ENCODE results near the gene SEPTIN7.

SEPTIN7 gene

GRCh38 chr7:35804231-35804970, 3.5 kb downstream of the SEPTIN7 start:
- no peak overlapping the region for H3K4me3 ChIP-seq (ENCODE audit: insufficient read depth, low read depth, low read length)
- no peaks in the 10 kb centered on the region for H3K36me3 ChIP-seq (ENCODE audit: control insufficient read depth, insufficient read depth, low read length)
- whole genome bisulfite sequencing, 2 experiments: 90 to 95% methylated on average over 10 of the region's 10 CpGs
- no peaks in the 10 kb centered on the region for H3K4me1 ChIP-seq (ENCODE audit: control insufficient read depth, insufficient read depth, low read length)
- H3K27ac ChIP-seq (ENCODE audit: insufficient read depth, low read depth, low read length, poor library complexity, severe bottlenecking): no peak overlapping the region
- no peaks in the 10 kb centered on the region for H3K9me3 ChIP-seq (ENCODE audit: control insufficient read depth, low read length)
- no peaks in the 10 kb centered on the region for H3K27me3 ChIP-seq (ENCODE audit: control insufficient read depth, insufficient read depth, low read length, poor library complexity, severe bottlenecking)

GRCh38 chr7:35805876-35806275, 5.0 kb downstream of the SEPTIN7 start:
- Histone ChIP-seq H3K27ac (ENCODE audit: insufficient read depth, low read depth, low read length, poor library complexity, severe bottlenecking) (no peak overlapping the region), H3K27me3 (ENCODE audit: control insufficient read depth, insufficient read depth, low read length, poor library complexity, severe bottlenecking) (no peaks in the 10 kb centered on the region), H3K4me3 (ENCODE audit: insufficient read depth, low read depth, low read length) (no peak overlapping the region), H3K9me3 (ENCODE audit: control insufficient read depth, low read length) (no peaks in the 10 kb centered on the region), H3K4me1 (ENCODE audit: control insufficient read depth, insufficient read depth, low read length) (no peaks in the 10 kb centered on the region), H3K36me3 (ENCODE audit: control insufficient read depth, insufficient read depth, low read length) (no peaks in the 10 kb centered on the region)
- 92 to 95% methylated on average over 3 of the region's 3 CpGs for WGBS, 2 experiments

DNA sequence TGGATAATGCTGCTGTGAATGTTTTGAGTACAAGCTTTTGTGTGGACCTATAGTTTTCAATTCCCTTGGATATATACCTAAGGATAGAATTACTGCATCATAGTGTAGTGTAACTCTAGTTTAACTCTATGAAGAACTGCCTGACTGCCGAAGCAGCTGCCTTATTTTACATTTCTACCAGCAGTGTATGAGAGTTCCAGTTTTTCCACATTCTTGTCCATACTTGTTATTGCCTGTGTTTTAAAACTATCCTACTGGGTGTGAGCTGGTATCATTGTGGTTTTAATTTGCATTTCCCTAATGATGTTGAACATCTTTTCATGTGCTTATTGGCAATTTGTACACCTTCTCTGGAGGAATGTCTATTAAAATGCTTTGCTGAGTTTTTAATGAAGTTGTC, 15.7 kb downstream of the SEPTIN7 start:
- Histone ChIP-seq H3K36me3 (ENCODE audit: control insufficient read depth, insufficient read depth, low read length) (no peaks in the 10 kb centered on the region), H3K4me1 (ENCODE audit: control insufficient read depth, insufficient read depth, low read length) (no peaks in the 10 kb centered on the region), H3K9me3 (ENCODE audit: control insufficient read depth, low read length) (no peaks in the 10 kb centered on the region), H3K4me3 (ENCODE audit: insufficient read depth, low read depth, low read length) (no peak overlapping the region), H3K27me3 (ENCODE audit: control insufficient read depth, insufficient read depth, low read length, poor library complexity, severe bottlenecking) (no peaks in the 10 kb centered on the region), H3K27ac (ENCODE audit: insufficient read depth, low read depth, low read length, poor library complexity, severe bottlenecking) (no peak overlapping the region)
- 90 to 92% methylated on average over 1 of the region's 1 CpG for WGBS, 2 experiments

GRCh38 chr7:35817181-35817580, 16.3 kb downstream of the SEPTIN7 start:
- WGBS, 2 experiments: 87 to 98% methylated on average over 2 of the region's 2 CpGs
- H3K27ac ChIP-seq (ENCODE audit: insufficient read depth, low read depth, low read length, poor library complexity, severe bottlenecking): no peak overlapping the region

DNA sequence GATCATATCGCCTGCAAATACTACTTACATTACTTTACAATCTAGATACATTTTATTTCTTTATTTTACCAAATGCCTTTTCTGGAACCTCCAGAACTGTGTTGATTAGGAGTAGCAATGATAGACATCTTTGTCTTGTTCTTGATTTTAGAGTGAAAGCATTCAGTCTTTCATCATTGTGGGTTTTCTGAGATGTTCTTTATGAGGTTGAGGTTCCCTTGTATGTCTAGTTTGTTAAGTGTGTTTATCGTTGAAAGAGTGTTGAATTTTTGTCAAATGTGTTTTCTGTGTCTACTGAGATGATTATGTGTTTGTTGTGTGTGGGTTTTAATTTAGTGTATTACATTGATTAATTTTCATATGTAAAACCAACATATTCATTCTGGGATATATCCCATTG, 17.1 kb downstream of the SEPTIN7 start:
- H3K36me3 ChIP-seq (ENCODE audit: control insufficient read depth, insufficient read depth, low read length): no peaks in the 10 kb centered on the region
- H3K9me3 ChIP-seq (ENCODE audit: control insufficient read depth, low read length): no peaks in the 10 kb centered on the region
- no peak overlapping the region for H3K4me3 ChIP-seq (ENCODE audit: insufficient read depth, low read depth, low read length)
- no peaks in the 10 kb centered on the region for H3K27me3 ChIP-seq (ENCODE audit: control insufficient read depth, insufficient read depth, low read length, poor library complexity, severe bottlenecking)
- 93 to 100% methylated on average over 1 of the region's 2 CpGs for WGBS, 2 experiments
- no peak overlapping the region for H3K27ac ChIP-seq (ENCODE audit: insufficient read depth, low read depth, low read length, poor library complexity, severe bottlenecking)
- no peaks in the 10 kb centered on the region for H3K4me1 ChIP-seq (ENCODE audit: control insufficient read depth, insufficient read depth, low read length)

More at GRCh38 chr7:35817181-35817580, 16.3 kb downstream of the SEPTIN7 start:
- no peaks in the 10 kb centered on the region for H3K4me1 ChIP-seq (ENCODE audit: control insufficient read depth, insufficient read depth, low read length)
- H3K4me3 ChIP-seq (ENCODE audit: insufficient read depth, low read depth, low read length): no peak overlapping the region
- H3K36me3 ChIP-seq (ENCODE audit: control insufficient read depth, insufficient read depth, low read length): no peaks in the 10 kb centered on the region
- H3K9me3 ChIP-seq (ENCODE audit: control insufficient read depth, low read length): no peaks in the 10 kb centered on the region
- no peaks in the 10 kb centered on the region for H3K27me3 ChIP-seq (ENCODE audit: control insufficient read depth, insufficient read depth, low read length, poor library complexity, severe bottlenecking)

GRCh38 chr7:35818513-35818912, 17.7 kb downstream of the SEPTIN7 start:
- Histone ChIP-seq H3K36me3 (ENCODE audit: control insufficient read depth, insufficient read depth, low read length) (no peaks in the 10 kb centered on the region), H3K27me3 (ENCODE audit: control insufficient read depth, insufficient read depth, low read length, poor library complexity, severe bottlenecking) (no peaks in the 10 kb centered on the region), H3K4me3 (ENCODE audit: insufficient read depth, low read depth, low read length) (no peak overlapping the region), H3K9me3 (ENCODE audit: control insufficient read depth, low read length) (no peaks in the 10 kb centered on the region), H3K27ac (ENCODE audit: insufficient read depth, low read depth, low read length, poor library complexity, severe bottlenecking) (no peak overlapping the region), H3K4me1 (ENCODE audit: control insufficient read depth, insufficient read depth, low read length) (no peaks in the 10 kb centered on the region)

DNA sequence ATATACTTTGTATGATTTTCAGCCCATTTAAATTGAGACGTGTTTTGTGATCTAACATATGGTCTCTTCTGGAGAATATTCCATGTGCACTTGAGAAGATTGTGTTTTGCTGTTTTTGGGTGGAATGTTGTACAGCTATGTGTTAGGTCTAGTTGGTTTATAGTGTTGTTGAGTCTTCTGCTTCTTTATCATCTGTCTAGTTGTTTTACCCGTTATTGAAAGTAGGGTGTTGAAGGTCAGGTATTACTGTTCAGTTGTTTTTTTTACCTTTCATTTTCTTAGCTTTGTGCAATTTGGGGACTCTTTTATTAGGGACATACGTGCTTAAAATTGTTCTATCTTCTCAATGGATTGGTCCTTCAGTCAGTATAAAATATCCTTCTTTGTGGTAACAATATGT, 18.5 kb downstream of the SEPTIN7 start:
- Histone ChIP-seq H3K27ac (ENCODE audit: insufficient read depth, low read depth, low read length, poor library complexity, severe bottlenecking) (no peak overlapping the region), H3K36me3 (ENCODE audit: control insufficient read depth, insufficient read depth, low read length) (no peaks in the 10 kb centered on the region), H3K4me1 (ENCODE audit: control insufficient read depth, insufficient read depth, low read length) (no peaks in the 10 kb centered on the region), H3K4me3 (ENCODE audit: insufficient read depth, low read depth, low read length) (no peak overlapping the region), H3K27me3 (ENCODE audit: control insufficient read depth, insufficient read depth, low read length, poor library complexity, severe bottlenecking) (no peaks in the 10 kb centered on the region), H3K9me3 (ENCODE audit: control insufficient read depth, low read length) (no peaks in the 10 kb centered on the region)
- WGBS, 2 experiments: 85 to 90% methylated on average over 3 of the region's 3 CpGs

DNA sequence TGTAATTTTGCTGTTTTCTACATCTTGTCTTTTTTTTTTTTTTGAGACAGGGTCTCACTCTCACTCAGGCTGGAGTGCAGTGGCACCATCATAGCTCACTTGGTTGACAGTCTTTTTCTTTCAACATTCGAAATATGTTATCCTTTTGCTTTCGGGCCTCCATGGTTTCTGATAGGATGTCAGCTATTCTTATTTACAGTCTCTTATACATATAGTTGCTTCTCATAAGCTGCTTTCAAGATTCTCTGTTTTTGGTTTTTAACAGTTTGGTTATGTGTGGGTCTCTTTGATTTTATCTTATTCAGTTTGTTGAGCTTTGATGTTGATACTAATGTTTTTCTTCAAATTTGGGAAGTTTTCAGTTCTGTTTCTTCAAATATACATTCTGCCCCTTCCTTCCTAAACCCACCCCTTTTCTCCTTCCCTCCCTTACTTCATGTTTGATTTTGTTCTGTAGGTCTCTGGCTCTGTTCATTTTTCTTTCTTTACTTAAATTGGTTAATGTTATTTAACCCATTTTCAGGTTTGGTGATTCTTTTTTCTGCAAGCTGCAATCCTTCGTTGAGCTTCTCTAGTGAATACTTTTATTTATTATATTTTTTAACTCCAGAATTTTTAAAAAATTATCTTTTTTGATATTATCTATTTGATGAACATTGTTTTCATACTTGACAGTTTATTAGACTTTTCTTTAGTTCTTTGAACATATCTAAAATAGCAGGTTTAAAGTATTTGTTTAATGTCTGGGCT, 19.3 kb downstream of the SEPTIN7 start:
- no peaks in the 10 kb centered on the region for H3K36me3 ChIP-seq (ENCODE audit: control insufficient read depth, insufficient read depth, low read length)
- H3K4me1 ChIP-seq (ENCODE audit: control insufficient read depth, insufficient read depth, low read length): no peaks in the 10 kb centered on the region
- 70 to 78% methylated on average over 2 of the region's 3 CpGs for WGBS, 2 experiments
- no peaks in the 10 kb centered on the region for H3K27me3 ChIP-seq (ENCODE audit: control insufficient read depth, insufficient read depth, low read length, poor library complexity, severe bottlenecking)
- no peaks in the 10 kb centered on the region for H3K9me3 ChIP-seq (ENCODE audit: control insufficient read depth, low read length)
- H3K4me3 ChIP-seq (ENCODE audit: insufficient read depth, low read depth, low read length): no peak overlapping the region
- H3K27ac ChIP-seq (ENCODE audit: insufficient read depth, low read depth, low read length, poor library complexity, severe bottlenecking): no peak overlapping the region

- Histone ChIP-seq H3K36me3 (ENCODE audit: control insufficient read depth, insufficient read depth, low read length) (no peaks in the 10 kb centered on the region), H3K4me3 (ENCODE audit: insufficient read depth, low read depth, low read length) (no peak overlapping the region), H3K27me3 (ENCODE audit: control insufficient read depth, insufficient read depth, low read length, poor library complexity, severe bottlenecking) (no peaks in the 10 kb centered on the region), H3K4me1 (ENCODE audit: control insufficient read depth, insufficient read depth, low read length) (no peaks in the 10 kb centered on the region), H3K27ac (ENCODE audit: insufficient read depth, low read depth, low read length, poor library complexity, severe bottlenecking) (no peak overlapping the region), H3K9me3 (ENCODE audit: control insufficient read depth, low read length) (no peaks in the 10 kb centered on the region)
- 88 to 92% methylated on average over 1 of the region's 1 CpG for WGBS, 2 experiments
These were observed 20.0 kb downstream of the SEPTIN7 start for GRCh38 chr7:35820858-35821257.

DNA sequence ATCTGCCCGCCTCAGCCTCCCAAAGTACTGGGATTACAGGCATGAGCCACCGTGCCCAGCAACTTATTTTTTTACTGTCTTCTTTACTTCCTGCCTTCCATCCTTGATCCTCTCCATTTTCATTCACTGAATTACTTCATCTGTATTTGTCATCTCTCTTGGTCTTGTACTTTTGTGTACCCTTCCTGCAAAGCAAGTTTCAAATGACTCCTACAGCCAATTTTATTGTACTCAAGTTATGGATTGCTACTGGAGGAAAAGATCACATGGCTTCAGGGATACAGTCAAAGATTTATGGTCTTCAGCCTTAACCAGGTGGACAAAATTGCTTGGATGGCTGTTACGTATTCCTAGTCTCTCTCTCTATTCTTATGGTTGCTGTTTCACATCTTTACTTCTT, 22.6 kb downstream of the SEPTIN7 start:
- H3K9me3 ChIP-seq (ENCODE audit: control insufficient read depth, low read length): no peaks in the 10 kb centered on the region
- H3K36me3 ChIP-seq (ENCODE audit: control insufficient read depth, insufficient read depth, low read length): no peaks in the 10 kb centered on the region
- H3K27ac ChIP-seq (ENCODE audit: insufficient read depth, low read depth, low read length, poor library complexity, severe bottlenecking): no peak overlapping the region
- H3K4me1 ChIP-seq (ENCODE audit: control insufficient read depth, insufficient read depth, low read length): no peaks in the 10 kb centered on the region
- WGBS, 2 experiments: 88 to 90% methylated on average over 3 of the region's 3 CpGs
- H3K4me3 ChIP-seq (ENCODE audit: insufficient read depth, low read depth, low read length): no peak overlapping the region
- H3K27me3 ChIP-seq (ENCODE audit: control insufficient read depth, insufficient read depth, low read length, poor library complexity, severe bottlenecking): no peaks in the 10 kb centered on the region

Data from ectodermal cell (in vitro differentiated cells).